ENCODE data around the gene POLR3B.

Gene POLR3B

GRCh38 chr12:106508966-106509365 is 151.4 kb downstream of the POLR3B start:
- no peaks in the 10 kb centered on the region for H3K27me3 ChIP-seq (ENCODE audit: insufficient read depth, poor library complexity, severe bottlenecking)
- no peak overlapping the region for H3K27ac ChIP-seq (replicated peaks)
- H3K4me3 ChIP-seq (replicated peaks; ENCODE audit: insufficient read depth, low read length) = no peak overlapping the region
- no peak for TF ChIP-seq SPI1 (IDR thresholded peaks at IDR 0.05; ENCODE audit: borderline replicate concordance, low read depth)
- no peak for TF ChIP-seq POLR2AphosphoS5 (IDR thresholded peaks at IDR 0.05; ENCODE audit: low read depth)
- TF ChIP-seq GABPA (IDR thresholded peaks at IDR 0.05; ENCODE audit: low read depth) = no peak
- TF ChIP-seq REST (IDR thresholded peaks at IDR 0.05; ENCODE audit: insufficient replicate concordance, low read depth) = no peak
- no peak for TF ChIP-seq CTCF (IDR thresholded peaks at IDR 0.05; ENCODE audit: insufficient read depth, low read length)
- no peak for DNase-seq (ENCODE audit: low read depth in 1 of 2, low spot score in 1 of 2)

- DNase-seq (ENCODE audit: low read depth in 1 of 2, low spot score in 1 of 2) = no peak
- TF ChIP-seq CTCF (IDR thresholded peaks at IDR 0.05; ENCODE audit: insufficient read depth, low read length) (no peak), REST (IDR thresholded peaks at IDR 0.05; ENCODE audit: insufficient replicate concordance, low read depth) (no peak), POLR2AphosphoS5 (IDR thresholded peaks at IDR 0.05; ENCODE audit: low read depth) (no peak), GABPA (IDR thresholded peaks at IDR 0.05; ENCODE audit: low read depth) (no peak), SPI1 (IDR thresholded peaks at IDR 0.05; ENCODE audit: borderline replicate concordance, low read depth) (no peak)
- Histone ChIP-seq H3K27me3 (ENCODE audit: insufficient read depth, poor library complexity, severe bottlenecking) (no peaks in the 10 kb centered on the region), H3K27ac (replicated peaks) (no peak overlapping the region), H3K4me3 (replicated peaks; ENCODE audit: insufficient read depth, low read length) (no peak overlapping the region)
Measured at GRCh38 chr12:106511365-106511764, 153.8 kb downstream of the POLR3B start.

GRCh38 chr12:106517314-106517713 is 159.8 kb downstream of the POLR3B start:
- DNase-seq (ENCODE audit: low read depth in 1 of 2, low spot score in 1 of 2) = no peak
- H3K27me3 ChIP-seq (ENCODE audit: insufficient read depth, poor library complexity, severe bottlenecking) = no peaks in the 10 kb centered on the region
- H3K27ac ChIP-seq (replicated peaks) = no peak overlapping the region
- no peak overlapping the region for H3K4me3 ChIP-seq (replicated peaks; ENCODE audit: insufficient read depth, low read length)
- no peak for TF ChIP-seq REST (IDR thresholded peaks at IDR 0.05; ENCODE audit: insufficient replicate concordance, low read depth)
- TF ChIP-seq GABPA (IDR thresholded peaks at IDR 0.05; ENCODE audit: low read depth) = no peak
- TF ChIP-seq CTCF (IDR thresholded peaks at IDR 0.05; ENCODE audit: insufficient read depth, low read length) = no peak
- TF ChIP-seq POLR2AphosphoS5 (IDR thresholded peaks at IDR 0.05; ENCODE audit: low read depth) = no peak
- TF ChIP-seq SPI1 (IDR thresholded peaks at IDR 0.05; ENCODE audit: borderline replicate concordance, low read depth) = no peak
